ENCODE results near the gene PTPN1.

PTPN1 gene

DNA sequence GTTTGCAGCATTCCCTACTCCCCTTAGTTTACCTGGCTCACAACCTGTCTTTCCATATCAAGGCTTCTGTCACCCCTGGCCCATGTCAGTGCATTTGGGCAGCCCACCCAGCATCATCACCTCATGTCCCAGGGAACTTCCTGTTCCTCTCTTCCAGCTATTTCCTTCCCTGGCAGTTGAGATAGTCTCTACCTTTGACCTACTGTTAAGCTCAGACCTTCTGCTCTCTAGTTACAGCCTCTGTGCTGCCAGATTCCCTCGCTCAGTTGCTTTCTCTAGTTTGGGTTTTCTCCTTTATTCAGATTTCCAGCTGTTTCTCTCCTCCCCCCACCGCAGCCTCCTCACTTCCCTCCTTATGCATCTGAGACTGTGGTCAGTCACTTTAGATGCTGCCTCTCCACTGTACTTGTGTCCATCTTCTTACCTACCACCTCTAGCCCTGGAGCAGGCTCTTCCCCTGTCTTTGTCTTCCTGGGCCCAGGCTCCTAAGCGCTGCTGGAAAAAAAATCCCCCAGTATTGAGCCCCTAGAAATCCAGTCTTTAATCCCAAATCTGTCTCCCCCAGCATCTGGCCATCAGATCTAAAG, 16.3 kb downstream of the PTPN1 start:
- Histone ChIP-seq H3K4me3 (ENCODE audit: low read length) (no peak overlapping the region), H3K4me2 (ENCODE audit: low read length) (no peak overlapping the region; the same call in 1 of the 2 replicates), H3K79me2 (ENCODE audit: control insufficient read depth, low read length) (peaks cover 82% of the 10 kb centered on the region), H4K20me1 (ENCODE audit: control insufficient read depth, insufficient read depth, low read depth, low read length) (peaks cover 3% of the 10 kb centered on the region; the same call in 1 of the 2 replicates), H3K4me1 (ENCODE audit: control insufficient read depth, low read length) (peaks cover 46% of the 10 kb centered on the region), H3K27me3 (ENCODE audit: control insufficient read depth, low read length) (no peaks in the 10 kb centered on the region), H3K36me3 (ENCODE audit: control insufficient read depth, low read length) (no peaks in the 10 kb centered on the region), H3K9me2 (replicated peaks; ENCODE audit: control insufficient read depth, low read length) (no peaks in the 10 kb centered on the region), H3K9me3 (ENCODE audit: control insufficient read depth, insufficient read depth, low read length) (no peaks in the 10 kb centered on the region), H3K27ac (ENCODE audit: low read depth, low read length) (no peak overlapping the region), H3F3A (ENCODE audit: control insufficient read depth, insufficient read depth) (peaks cover 4% of the 10 kb centered on the region; the same call in 1 of the 2 replicates)
- TF ChIP-seq EZH2phosphoT487 (IDR thresholded peaks at IDR 0.05; ENCODE audit: borderline replicate concordance, low read length) = no peak
- TF ChIP-seq, protein P1, sequence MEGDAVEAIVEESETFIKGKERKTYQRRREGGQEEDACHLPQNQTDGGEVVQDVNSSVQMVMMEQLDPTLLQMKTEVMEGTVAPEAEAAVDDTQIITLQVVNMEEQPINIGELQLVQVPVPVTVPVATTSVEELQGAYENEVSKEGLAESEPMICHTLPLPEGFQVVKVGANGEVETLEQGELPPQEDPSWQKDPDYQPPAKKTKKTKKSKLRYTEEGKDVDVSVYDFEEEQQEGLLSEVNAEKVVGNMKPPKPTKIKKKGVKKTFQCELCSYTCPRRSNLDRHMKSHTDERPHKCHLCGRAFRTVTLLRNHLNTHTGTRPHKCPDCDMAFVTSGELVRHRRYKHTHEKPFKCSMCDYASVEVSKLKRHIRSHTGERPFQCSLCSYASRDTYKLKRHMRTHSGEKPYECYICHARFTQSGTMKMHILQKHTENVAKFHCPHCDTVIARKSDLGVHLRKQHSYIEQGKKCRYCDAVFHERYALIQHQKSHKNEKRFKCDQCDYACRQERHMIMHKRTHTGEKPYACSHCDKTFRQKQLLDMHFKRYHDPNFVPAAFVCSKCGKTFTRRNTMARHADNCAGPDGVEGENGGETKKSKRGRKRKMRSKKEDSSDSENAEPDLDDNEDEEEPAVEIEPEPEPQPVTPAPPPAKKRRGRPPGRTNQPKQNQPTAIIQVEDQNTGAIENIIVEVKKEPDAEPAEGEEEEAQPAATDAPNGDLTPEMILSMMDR (IDR thresholded peaks at IDR 0.05; ENCODE audit: low read depth, low read length, poor library complexity, severe bottlenecking) = no peak

- Histone ChIP-seq H3K9me2 (replicated peaks; ENCODE audit: control insufficient read depth, low read length) (no peaks in the 10 kb centered on the region), H3K79me2 (ENCODE audit: control insufficient read depth, low read length) (peaks cover 82% of the 10 kb centered on the region), H3K9me3 (ENCODE audit: control insufficient read depth, insufficient read depth, low read length) (no peaks in the 10 kb centered on the region), H3K4me3 (ENCODE audit: low read length) (no peak overlapping the region), H3K36me3 (ENCODE audit: control insufficient read depth, low read length) (no peaks in the 10 kb centered on the region), H3K27me3 (ENCODE audit: control insufficient read depth, low read length) (no peaks in the 10 kb centered on the region), H3F3A (ENCODE audit: control insufficient read depth, insufficient read depth) (peaks cover 4% of the 10 kb centered on the region; the same call in 1 of the 2 replicates), H3K4me2 (ENCODE audit: low read length) (peak overlapping the region; percentile 0; the same call in 1 of the 2 replicates), H4K20me1 (ENCODE audit: control insufficient read depth, insufficient read depth, low read depth, low read length) (peaks cover 3% of the 10 kb centered on the region; the same call in 1 of the 2 replicates), H3K4me1 (ENCODE audit: control insufficient read depth, low read length) (peaks cover 52% of the 10 kb centered on the region), H3K27ac (ENCODE audit: low read depth, low read length) (no peak overlapping the region)
- TF ChIP-seq EZH2phosphoT487 (IDR thresholded peaks at IDR 0.05; ENCODE audit: borderline replicate concordance, low read length) = no peak
- TF ChIP-seq, protein P1 (IDR thresholded peaks at IDR 0.05; ENCODE audit: low read depth, low read length, poor library complexity, severe bottlenecking) = no peak
Measured at GRCh38 chr20:50527068-50527605, 17.0 kb downstream of the PTPN1 start.

DNA sequence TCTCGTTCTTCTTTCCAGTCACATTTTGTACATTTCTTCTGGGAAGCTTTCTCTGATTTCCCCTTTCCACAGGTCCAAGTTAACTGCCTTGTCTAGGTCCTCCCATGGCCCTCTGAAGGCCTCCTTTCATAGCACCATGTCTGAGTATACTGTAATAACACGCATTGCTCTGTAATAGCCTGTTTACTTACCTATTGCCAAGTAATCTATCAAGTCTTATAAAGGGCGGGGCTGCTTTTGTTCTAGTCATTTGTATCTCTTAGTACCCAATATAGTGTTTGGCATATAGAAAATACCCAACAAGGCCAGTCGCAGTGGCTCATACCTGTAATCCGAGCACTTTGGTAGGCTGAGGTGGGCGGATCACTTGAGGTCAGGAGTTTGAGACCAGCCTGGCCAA, 17.9 kb downstream of the PTPN1 start:
- Histone ChIP-seq H3F3A (ENCODE audit: control insufficient read depth, insufficient read depth) (peaks cover 4% of the 10 kb centered on the region; the same call in 1 of the 2 replicates), H3K4me1 (ENCODE audit: control insufficient read depth, low read length) (peaks cover 52% of the 10 kb centered on the region), H3K27ac (ENCODE audit: low read depth, low read length) (no peak overlapping the region), H3K4me2 (ENCODE audit: low read length) (0 out of 2 replicates have a peak overlapping the region, but pooled peaks have one; percentile 0), H3K27me3 (ENCODE audit: control insufficient read depth, low read length) (no peaks in the 10 kb centered on the region), H3K79me2 (ENCODE audit: control insufficient read depth, low read length) (peaks cover 84% of the 10 kb centered on the region), H3K36me3 (ENCODE audit: control insufficient read depth, low read length) (no peaks in the 10 kb centered on the region), H3K9me2 (replicated peaks; ENCODE audit: control insufficient read depth, low read length) (no peaks in the 10 kb centered on the region), H3K4me3 (ENCODE audit: low read length) (no peak overlapping the region), H3K9me3 (ENCODE audit: control insufficient read depth, insufficient read depth, low read length) (no peaks in the 10 kb centered on the region), H4K20me1 (ENCODE audit: control insufficient read depth, insufficient read depth, low read depth, low read length) (peaks cover 3% of the 10 kb centered on the region; the same call in 1 of the 2 replicates)
- TF ChIP-seq, protein P1 (IDR thresholded peaks at IDR 0.05; ENCODE audit: low read depth, low read length, poor library complexity, severe bottlenecking) = no peak
- no peak for TF ChIP-seq EZH2phosphoT487 (IDR thresholded peaks at IDR 0.05; ENCODE audit: borderline replicate concordance, low read length)

Measured in DOHH2 (cell line).